ENCODE data around the gene NPIPB2. TPM values are rescaled to one million over a fixed set of nuclear protein-coding genes. Genes with fewer than 3 reads are reported as not detected.
A peak's percentile ranks its signal among the peaks of the same experiment; 100 is the strongest.

NPIPB2 gene
- total and polyA plus RNA-seq, 10 of the 15 experiments (the other 5 are each of a cell fraction or from before 2014, with no cell fraction given), result 1.9 to 29.3 (median 10.8) TPM

DNA sequence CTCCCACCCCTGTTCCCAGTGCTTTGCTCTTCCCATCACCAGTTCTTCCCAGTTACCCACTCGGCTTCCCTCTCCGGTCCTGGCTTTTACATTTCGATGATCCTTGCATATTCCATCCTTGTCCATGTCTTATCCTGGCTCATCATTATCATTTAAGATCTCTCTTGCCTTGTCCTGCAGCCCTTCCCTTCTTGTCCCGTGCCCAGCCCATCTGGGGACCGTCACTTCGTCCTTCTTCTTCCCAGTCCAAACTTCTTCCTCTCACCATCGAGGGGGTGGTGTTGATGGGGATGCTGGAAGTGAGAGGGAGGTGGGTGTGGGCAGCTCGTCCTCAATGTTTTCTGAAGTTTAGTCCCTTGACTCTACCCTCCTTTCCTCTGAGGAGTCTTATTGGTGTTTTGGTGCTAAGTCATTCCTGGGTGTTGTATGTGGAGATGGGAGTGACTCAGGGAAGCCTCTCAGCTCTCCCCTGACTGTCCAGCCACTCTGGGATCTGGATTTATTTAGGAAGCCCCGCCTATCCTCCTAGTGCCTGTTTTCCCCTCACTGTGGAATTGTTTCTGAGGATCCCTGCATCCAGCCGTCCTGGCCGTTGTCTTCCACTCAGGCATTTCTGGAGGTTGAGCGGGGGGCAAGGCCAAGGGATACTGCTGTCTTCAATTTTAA is 35.7 kb upstream of the NPIPB2 start (continued):
- TF ChIP-seq, protein P1, sequence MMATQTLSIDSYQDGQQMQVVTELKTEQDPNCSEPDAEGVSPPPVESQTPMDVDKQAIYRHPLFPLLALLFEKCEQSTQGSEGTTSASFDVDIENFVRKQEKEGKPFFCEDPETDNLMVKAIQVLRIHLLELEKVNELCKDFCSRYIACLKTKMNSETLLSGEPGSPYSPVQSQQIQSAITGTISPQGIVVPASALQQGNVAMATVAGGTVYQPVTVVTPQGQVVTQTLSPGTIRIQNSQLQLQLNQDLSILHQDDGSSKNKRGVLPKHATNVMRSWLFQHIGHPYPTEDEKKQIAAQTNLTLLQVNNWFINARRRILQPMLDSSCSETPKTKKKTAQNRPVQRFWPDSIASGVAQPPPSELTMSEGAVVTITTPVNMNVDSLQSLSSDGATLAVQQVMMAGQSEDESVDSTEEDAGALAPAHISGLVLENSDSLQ (IDR thresholded peaks at IDR 0.05), result no peak
- TF ChIP-seq MTA2 (IDR thresholded peaks at IDR 0.05; ENCODE audit: low read depth), result no peak

DNA sequence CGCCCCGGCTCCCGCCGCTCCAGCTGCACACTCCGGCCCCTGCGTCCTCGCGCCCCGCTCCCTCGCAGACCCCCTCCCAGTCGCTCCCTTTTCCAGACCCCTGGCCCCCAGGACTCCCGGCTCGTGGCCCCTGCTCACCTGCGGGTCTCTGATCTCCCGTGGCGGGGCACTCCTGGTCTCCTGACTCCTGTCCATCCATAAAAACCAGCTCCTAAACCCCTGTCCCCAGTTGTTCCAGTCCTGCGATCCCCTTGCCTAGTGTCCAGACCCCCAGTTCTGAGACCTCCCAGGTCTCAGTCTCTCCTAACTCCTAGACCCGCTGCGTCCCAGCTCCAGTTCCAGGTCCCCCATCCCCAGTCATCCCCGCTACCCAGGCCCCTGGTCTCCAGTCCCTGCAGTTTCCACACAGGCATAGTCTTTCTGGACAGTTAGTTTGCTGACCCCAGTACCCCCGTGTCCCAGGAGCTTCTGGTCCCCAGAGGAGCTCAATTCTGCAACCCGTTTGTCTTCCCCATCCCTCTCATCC is 35.1 kb upstream of the NPIPB2 start:
- Histone ChIP-seq H3K27me3 (replicated peaks in 1 of 2; ENCODE audit: control insufficient read depth in 2 of 2, insufficient read depth in 2 of 2, low read length in 1 of 2) (no peaks in the 10 kb centered on the region), H3K9ac (ENCODE audit: control insufficient read depth, insufficient read depth, low read length) (peak overlapping the region; percentile 79), H2AFZ (ENCODE audit: control insufficient read depth, low read depth, low read length) (no peak overlapping the region), H3K36me3 (ENCODE audit: control insufficient read depth in 2 of 2, insufficient read depth in 2 of 2, low read length in 1 of 2) (peaks cover 0 to 10% of the 10 kb centered on the region in 2 experiments; a peak in 1 of 4 replicates), H4K20me1 (ENCODE audit: control insufficient read depth, insufficient read depth) (no peaks in the 10 kb centered on the region), H3K27ac (ENCODE audit: control insufficient read depth, insufficient read depth) (peak overlapping the region; percentile 88), H3K79me2 (ENCODE audit: control insufficient read depth, insufficient read depth, low read length) (peaks cover 59% of the 10 kb centered on the region), H3K4me1 (ENCODE audit: control insufficient read depth, insufficient read depth, low read length) (peaks cover 14% of the 10 kb centered on the region), H3K4me3 (peak overlapping the region; percentile 96), H3K9me3 (replicated peaks; ENCODE audit: control insufficient read depth, insufficient read depth, low read length) (no peaks in the 10 kb centered on the region; the same call in 2 of the 3 replicates), H3K4me2 (ENCODE audit: control insufficient read depth, insufficient read depth) (peak overlapping the region; percentile 80)
- BruUV-seq (replicated peaks), result no TSS peak
- RAD21 ChIA-PET (ENCODE audit: unreplicated experiment), result interaction anchor here (0.5 to 5.9 kb wide), 10 partner anchors 10 to 119 kb away, joined by 3 to 162 read pairs (median 6); partner anchors contain the start of gene TNFRSF17
- POLR2A ChIA-PET, result interaction anchor here (0.9 to 6.0 kb wide), 9 partner anchors 10 to 190 kb away, joined by 3 to 171 read pairs (median 5); partner anchors contain the start of genes RSL1D1 and TNFRSF17
- 0% methylated on average over 14 of the region's 22 CpGs for WGBS (ENCODE audit: insufficient coverage, insufficient replicate concordance, low lambda C conversion rate, missing lambda C conversion rate)
- intact Hi-C loops (cut with micrococcal nuclease; ENCODE audit: unreplicated experiment) (loop anchor here (1.0 to 2.0 kb wide), 2 partner anchors 11 to 14 kb away; no protein-coding TSS in a partner anchor), in situ Hi-C loops (cut with MboI) (loop anchor here (10.0 kb wide), 1 partner anchor 1012 kb away; no protein-coding TSS in a partner anchor)
- DNase-seq (ENCODE audit: low read depth, low spot score), result no peak
- peak; percentile 1 for ATAC-seq
- SMC1A ChIA-PET (ENCODE audit: uncharacterized antibody, unreplicated experiment), result interaction anchor here (0.9 to 5.9 kb wide), 10 partner anchors 10 to 63 kb away, joined by 3 to 162 read pairs (median 4); partner anchors contain the start of gene TNFRSF17
- TF ChIP-seq IKZF2 (IDR thresholded peaks at IDR 0.05), result no peak
- TF ChIP-seq NR2F1 (conservative IDR thresholded peaks at IDR 0.05), result 0 out of 2 replicates have a peak, but pooled peaks have one; percentile 34
- TF ChIP-seq GABPA (IDR thresholded peaks at IDR 0.05; ENCODE audit: low read depth), result no peak
- TF ChIP-seq HDAC6 (IDR thresholded peaks at IDR 0.05; ENCODE audit: unreplicated experiment), result no peak
- TF ChIP-seq, protein P2, sequence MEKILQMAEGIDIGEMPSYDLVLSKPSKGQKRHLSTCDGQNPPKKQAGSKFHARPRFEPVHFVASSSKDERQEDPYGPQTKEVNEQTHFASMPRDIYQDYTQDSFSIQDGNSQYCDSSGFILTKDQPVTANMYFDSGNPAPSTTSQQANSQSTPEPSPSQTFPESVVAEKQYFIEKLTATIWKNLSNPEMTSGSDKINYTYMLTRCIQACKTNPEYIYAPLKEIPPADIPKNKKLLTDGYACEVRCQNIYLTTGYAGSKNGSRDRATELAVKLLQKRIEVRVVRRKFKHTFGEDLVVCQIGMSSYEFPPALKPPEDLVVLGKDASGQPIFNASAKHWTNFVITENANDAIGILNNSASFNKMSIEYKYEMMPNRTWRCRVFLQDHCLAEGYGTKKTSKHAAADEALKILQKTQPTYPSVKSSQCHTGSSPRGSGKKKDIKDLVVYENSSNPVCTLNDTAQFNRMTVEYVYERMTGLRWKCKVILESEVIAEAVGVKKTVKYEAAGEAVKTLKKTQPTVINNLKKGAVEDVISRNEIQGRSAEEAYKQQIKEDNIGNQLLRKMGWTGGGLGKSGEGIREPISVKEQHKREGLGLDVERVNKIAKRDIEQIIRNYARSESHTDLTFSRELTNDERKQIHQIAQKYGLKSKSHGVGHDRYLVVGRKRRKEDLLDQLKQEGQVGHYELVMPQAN (conservative IDR thresholded peaks at IDR 0.05), result peak; percentile 78
- TF ChIP-seq NR2C1 (IDR thresholded peaks at IDR 0.05), result no peak
- TF ChIP-seq, protein P1 (IDR thresholded peaks at IDR 0.05), result 0 out of 2 replicates have a peak, but pooled peaks have one; percentile 3
- TF ChIP-seq ETV6 (conservative IDR thresholded peaks at IDR 0.05 in 1 of 2, IDR thresholded peaks at IDR 0.05 in 1 of 2; ENCODE audit: borderline replicate concordance in 1 of 2, low read depth in 1 of 2), result no peak
- TF ChIP-seq TBL1XR1 (IDR thresholded peaks at IDR 0.05; ENCODE audit: low read depth, low read length), result no peak
- no peak for TF ChIP-seq HCFC1 (IDR thresholded peaks at IDR 0.05; ENCODE audit: low read length)
- peak; percentile 69; the same call in 1 of the 2 replicates for TF ChIP-seq DPF2 (IDR thresholded peaks at IDR 0.05)
- TF ChIP-seq SUZ12 (IDR thresholded peaks at IDR 0.05; ENCODE audit: unreplicated experiment), result no peak
- peak; percentile 80 for TF ChIP-seq LARP7 (IDR thresholded peaks at IDR 0.05)
- CTCF ChIA-PET, result interaction anchor here (1.0 to 5.6 kb wide), 3 partner anchors 11 to 91 kb away, joined by 3 to 73 read pairs (median 16); partner anchors contain the start of gene TNFRSF17
- no peak for FAIRE-seq

Measured in GM12878 (cell line).